Hair follicular keratinocyte (primary cell): ENCODE data around the gene PDP2. TPM values are rescaled to one million over a fixed set of nuclear protein-coding genes. Genes with fewer than 3 reads are reported as not detected.

Source experiments
- total RNA-seq: library from RNA; depleted of rRNA; stranded (reverse); fragments of >200 nt; gene quantifications from 2 replicates; pipeline ENCODE4 v1.2.3, GENCODE V29; 2015

PDP2 gene, protein sequence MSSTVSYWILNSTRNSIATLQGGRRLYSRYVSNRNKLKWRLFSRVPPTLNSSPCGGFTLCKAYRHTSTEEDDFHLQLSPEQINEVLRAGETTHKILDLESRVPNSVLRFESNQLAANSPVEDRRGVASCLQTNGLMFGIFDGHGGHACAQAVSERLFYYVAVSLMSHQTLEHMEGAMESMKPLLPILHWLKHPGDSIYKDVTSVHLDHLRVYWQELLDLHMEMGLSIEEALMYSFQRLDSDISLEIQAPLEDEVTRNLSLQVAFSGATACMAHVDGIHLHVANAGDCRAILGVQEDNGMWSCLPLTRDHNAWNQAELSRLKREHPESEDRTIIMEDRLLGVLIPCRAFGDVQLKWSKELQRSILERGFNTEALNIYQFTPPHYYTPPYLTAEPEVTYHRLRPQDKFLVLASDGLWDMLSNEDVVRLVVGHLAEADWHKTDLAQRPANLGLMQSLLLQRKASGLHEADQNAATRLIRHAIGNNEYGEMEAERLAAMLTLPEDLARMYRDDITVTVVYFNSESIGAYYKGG
- 8.0 and 9.2 TPM in 2 replicates for total RNA-seq

DNA sequence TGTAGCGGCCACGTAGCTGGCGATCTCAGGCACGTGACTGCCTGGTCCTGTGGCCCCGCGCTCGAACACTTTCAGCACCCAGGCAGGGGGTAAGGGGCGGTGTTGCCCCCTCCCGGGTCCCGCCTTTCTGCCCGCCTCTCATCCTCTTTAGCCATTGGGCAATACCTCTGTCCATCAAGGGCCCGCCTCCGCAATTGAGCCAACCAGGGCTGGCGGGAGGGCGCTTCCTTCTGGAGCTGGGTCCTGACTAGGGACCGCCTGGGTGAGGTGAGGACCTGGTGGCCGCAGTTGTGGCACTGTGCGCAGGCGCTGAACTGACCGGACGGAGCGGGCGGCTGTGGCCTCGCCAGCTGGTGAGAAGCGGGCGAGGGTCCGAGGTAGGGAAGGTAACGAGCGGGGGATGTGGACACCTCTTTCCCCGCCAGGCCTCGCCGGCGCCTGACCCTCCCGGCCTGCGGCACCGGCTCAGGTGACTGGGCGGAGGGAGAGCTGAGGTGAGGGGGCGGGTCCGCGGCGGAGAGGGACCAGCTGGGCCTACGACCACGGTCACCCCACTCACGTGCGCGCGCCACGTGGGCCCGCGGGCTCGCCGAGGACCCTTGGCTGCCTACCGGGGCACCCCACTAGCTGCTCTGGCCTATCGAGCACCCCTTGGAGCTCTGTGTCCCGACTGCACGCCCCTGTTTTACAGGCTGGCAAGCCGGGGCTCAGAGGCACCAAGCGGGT, at the start of gene PDP2:
PDP2 (plus strand) TSS at position 228 of the 726 bp plus-strand sequence. CDS start 3,770 bp downstream, outside the sequence.

DNA sequence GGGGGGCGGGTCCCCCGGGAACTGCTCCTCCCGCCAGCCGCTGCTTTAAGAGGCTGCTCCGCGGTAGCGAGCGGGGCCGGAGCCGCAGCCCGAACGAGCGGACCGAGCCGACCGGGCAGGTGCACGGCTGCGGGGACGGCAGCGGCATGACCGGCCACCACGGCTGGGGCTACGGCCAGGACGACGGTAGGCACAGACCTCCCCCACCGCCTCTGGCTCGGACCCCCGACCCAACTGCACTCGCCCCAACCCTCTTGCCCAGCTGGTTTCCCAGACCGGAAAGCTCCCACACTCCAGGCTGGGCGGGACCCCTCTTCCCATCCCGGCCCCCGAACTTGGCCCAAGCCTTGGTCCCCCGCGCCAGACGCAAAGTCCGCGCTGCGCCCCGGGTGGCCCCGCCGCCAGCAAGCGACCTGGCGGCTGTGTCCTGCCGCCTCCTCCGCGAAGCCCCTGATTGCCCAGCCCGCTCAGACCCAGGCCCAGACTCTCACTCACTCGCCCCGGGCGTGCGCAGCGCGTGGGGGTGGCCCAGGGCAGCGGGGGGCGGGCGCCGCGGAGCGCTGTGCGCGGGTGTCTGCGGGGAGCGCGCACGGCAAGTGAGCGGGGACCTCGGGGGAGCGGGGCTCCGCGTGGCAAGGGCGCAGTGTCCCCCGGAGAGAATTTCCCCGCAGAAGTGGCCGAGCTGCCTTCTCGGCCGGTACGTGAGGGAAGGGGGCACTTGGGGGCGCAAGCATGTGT, 35.8 kb upstream of the PDP2 start, which contains the start of gene CA7:
CA7 (plus strand) TSS at position 73 of the 738 bp plus-strand sequence; CDS start at position 147, 74 bp downstream.

DNA sequence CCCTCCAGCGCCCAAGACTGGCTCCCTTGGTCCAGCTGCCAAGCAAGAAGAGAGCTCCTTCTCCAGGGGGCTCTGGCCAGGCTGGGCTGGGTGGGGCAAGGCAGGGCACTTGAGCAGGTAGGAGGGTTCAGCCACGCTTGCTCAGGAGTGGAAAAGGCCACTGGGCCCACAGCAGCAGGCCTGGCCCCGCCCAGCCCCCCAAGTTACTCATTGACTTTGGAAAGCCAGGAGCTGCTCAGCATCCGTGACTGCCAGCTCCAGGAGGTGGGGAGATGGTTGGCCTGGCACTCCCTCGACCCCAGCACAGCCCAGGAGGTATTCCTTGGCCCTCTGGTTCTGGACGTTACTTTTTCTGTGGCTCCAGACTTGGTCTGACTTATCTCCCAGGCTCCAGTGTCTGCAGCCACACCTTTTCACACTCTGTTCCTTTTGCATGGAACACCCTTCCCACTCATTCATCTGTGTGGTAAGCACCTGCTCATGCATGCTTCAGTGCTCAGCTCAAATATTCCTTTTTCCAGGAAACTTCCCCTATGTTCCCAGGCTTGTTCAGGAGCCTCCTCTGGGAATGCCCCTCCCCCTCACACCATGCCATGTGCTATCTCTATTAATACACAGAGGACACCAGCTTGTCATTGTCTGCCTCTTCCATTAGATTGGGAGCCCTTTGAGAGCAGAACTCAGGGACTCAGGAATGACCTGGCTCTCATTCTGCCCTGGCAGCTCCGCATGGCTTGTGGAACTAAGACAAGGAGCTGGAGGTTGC, 38.7 kb downstream of the PDP2 start, which contains the start of gene CDH16:
CDH16 (minus strand) TSS at position 83 of the 766 bp plus-strand sequence. CDS start 820 bp downstream, outside the sequence.

DNA sequence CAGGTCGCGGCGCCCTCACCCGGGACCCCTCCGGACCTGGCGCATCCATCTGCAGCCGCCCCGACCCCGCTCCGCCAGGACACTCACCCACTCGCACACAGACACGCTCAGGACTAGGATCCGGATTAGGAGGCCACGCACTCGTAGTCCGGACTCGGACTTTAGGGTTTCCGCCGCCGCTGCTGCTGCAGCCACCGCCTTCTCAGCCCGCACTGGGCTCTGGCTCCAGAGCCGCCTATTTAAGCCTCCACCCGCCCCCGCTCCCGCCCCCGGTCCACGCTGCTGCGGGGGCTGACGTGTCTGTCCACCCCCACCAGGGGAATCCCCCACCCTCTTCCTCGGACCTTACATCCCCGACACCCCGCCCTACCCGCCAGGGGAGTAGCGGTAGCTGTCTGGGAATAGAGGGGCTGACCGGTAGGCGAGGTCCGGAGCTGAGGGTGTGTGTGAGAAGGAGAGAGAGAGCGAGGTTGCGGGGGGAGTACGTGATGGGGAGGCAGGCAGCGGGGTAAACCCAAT, 45.1 kb downstream of the PDP2 start, which contains the start of gene RRAD:
RRAD (minus strand) TSS at position 214 of the 519 bp plus-strand sequence. CDS start 356 bp downstream, outside the sequence.

DNA sequence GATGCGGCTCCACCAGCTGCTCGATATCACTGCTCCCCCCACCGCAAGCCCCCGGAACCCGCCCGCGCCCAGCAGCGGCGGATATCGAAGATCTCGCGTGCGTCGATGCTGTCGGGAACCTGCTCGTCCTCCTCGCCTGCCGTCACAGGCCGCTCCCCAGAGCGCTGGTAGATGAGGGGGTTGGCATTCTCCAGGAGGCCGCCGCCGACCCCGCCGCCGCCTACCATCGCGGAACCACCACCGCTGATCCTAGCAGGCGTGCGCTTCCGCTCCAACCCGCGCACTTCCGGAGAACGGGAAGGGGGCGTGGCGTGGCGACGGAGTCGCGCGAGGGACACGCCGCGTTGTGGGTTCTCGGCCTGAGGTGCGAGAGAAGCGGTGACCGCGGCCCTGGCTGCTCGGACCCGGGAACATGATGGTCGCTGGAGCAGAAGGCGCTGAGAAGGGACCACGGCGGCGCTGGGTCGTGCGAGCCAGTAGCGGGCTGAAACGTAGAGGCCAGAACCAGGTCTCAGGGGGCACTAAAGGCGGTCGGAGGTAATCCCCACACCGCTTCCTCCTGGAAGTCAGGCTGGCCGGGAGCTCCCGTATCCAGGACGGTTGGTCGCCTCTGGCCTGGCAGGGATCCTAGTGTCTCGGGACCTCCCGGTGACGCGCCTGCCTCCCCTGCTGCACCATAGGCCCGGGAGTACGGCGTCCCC, 54.0 kb downstream of the PDP2 start, which contains the start of gene CIAO2B:
CIAO2B (minus strand) TSS at position 265 of the 701 bp plus-strand sequence; CDS start at position 227, 38 bp downstream.

DNA sequence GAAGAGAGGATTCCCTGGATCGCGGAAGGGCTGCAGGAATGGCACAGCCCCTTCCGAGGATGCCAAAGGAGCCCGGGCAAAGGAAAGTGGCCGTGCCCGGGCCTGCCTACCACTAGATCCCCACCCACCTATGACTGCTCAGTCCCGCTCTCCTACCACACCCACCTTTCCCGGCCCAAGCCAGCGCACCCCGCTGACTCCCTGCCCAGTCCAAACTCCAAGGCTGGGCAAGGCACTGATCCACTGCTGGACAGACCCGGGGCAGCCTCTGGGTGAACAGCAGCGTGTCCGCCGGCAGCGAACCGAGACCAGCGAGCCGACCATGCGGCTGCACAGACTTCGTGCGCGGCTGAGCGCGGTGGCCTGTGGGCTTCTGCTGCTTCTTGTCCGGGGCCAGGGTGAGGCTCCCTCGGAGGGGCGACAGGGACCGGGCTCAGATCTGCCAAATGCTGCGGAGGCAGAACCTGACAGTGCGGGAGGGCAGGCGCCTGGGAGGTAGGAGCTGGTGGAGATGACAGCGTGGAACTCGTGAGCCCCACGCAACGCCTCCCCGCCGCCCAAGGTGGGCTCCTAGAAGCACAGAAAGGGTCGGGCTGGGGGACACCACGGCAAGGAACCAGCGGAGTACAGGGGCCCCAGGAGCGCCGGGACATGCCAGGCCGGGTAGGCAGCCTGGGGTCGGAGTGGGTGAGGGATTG, 55.1 kb downstream of the PDP2 start, which contains the start of gene CES2:
CES2 (plus strand) TSS at position 203 of the 698 bp plus-strand sequence; CDS start at position 323, 120 bp downstream.

Other genes with a start within 250 kb of the PDP2 start
- 13.7 and 13.9 TPM in 2 replicates for gene CMTM4, start 183.8 kb upstream of the PDP2 start, total RNA-seq
- gene DYNC1LI2, start 128.9 kb upstream of the PDP2 start, total RNA-seq = 39.1 and 53.2 TPM in 2 replicates
- gene TERB1, start 78.9 kb upstream of the PDP2 start, total RNA-seq = not detected in 2 replicates
- 73.7 and 119 TPM in 2 replicates for gene NAE1, start 49.5 kb upstream of the PDP2 start, total RNA-seq
- gene CA7, start 36.1 kb upstream of the PDP2 start, total RNA-seq = not detected in 2 replicates
- gene CDH16, start 38.4 kb downstream of the PDP2 start, total RNA-seq = 0.04 TPM in 1 of 2 replicates, not detected in the other
- gene RRAD, start 45.0 kb downstream of the PDP2 start, total RNA-seq = 2.8 and 3.1 TPM in 2 replicates
- 91.1 and 118 TPM in 2 replicates for gene CIAO2B, start 53.9 kb downstream of the PDP2 start, total RNA-seq
- 40.8 and 42.3 TPM in 2 replicates for gene CES2, start 55.0 kb downstream of the PDP2 start, total RNA-seq
- 0.78 and 0.99 TPM in 2 replicates for gene CES3, start 80.8 kb downstream of the PDP2 start, total RNA-seq
- 1.1 and 2.4 TPM in 2 replicates for gene CES4A, start 108.1 kb downstream of the PDP2 start, total RNA-seq
- 48.2 and 64.0 TPM in 2 replicates for gene CBFB, start 148.6 kb downstream of the PDP2 start, total RNA-seq
- 8.4 and 12.8 TPM in 2 replicates for gene PHAF1, start 229.4 kb downstream of the PDP2 start, total RNA-seq